SU-DHL-6 (cell line): Measurements from ENCODE around the gene ADCYAP1R1.

ENCODE experiments used
- H2AFZ ChIP-seq: fragments of 200-600 bp; sonication (generic); 2 replicates; pipeline ENCODE4 v1.6.1; 2014; ENCODE audit warnings: low read depth, mild to moderate bottlenecking, moderate library complexity, mixed read lengths, antibody characterized with exemption, low read length; ENCODE audit not compliant: severe bottlenecking
- H3F3A ChIP-seq: fragments of 200-600 bp; shearing (Covaris generic); 2 replicates; pipeline ENCODE4 v1.6.0; 2016; ENCODE audit warnings: antibody characterized with exemption, mild to moderate bottlenecking; ENCODE audit not compliant: insufficient read depth
- H3K27ac ChIP-seq: fragments of 200-600 bp; sonication (generic); 2 replicates; pipeline ENCODE4 v1.5.1; 2016; ENCODE audit warnings: low read depth, mild to moderate bottlenecking, low read length, moderate library complexity, mixed read lengths
- H3K27me3 ChIP-seq: fragments of 200-600 bp; sonication (generic), shearing (Covaris generic); 2 replicates; pipeline ENCODE4 v1.6.0; 2014; ENCODE audit warnings: mild to moderate bottlenecking, low read length
- H3K36me3 ChIP-seq: fragments of 200-600 bp; sonication (generic); 2 replicates; pipeline ENCODE4 v1.6.1; 2014; ENCODE audit warnings: mild to moderate bottlenecking, low read length, mixed read lengths
- H3K4me2 ChIP-seq: fragments of 300-600, 200-600 bp; shearing (Covaris generic), sonication (generic); 2 replicates; pipeline ENCODE4 v1.6.0; 2014; ENCODE audit warnings: low read length, low read depth, mild to moderate bottlenecking; ENCODE audit not compliant: poor library complexity, severe bottlenecking
- H3K4me3 ChIP-seq: fragments of 200-600 bp; sonication (generic); 2 replicates; pipeline ENCODE4 v1.5.1; 2014; ENCODE audit warnings: antibody characterized with exemption, low read length, mild to moderate bottlenecking, mixed read lengths; ENCODE audit not compliant: insufficient read depth, poor library complexity, severe bottlenecking
- H3K79me2 ChIP-seq: fragments of 200-600 bp; sonication (generic); 2 replicates; pipeline ENCODE4 v1.6.1; 2014; ENCODE audit warnings: mild to moderate bottlenecking, low read length, moderate library complexity; ENCODE audit not compliant: insufficient read depth
- H3K9ac ChIP-seq: fragments of 200-600 bp; sonication (generic); 2 replicates; pipeline ENCODE4 v1.7.0; 2014; ENCODE audit warnings: mild to moderate bottlenecking, low read length
- H3K9me2 ChIP-seq: fragments of 200-600 bp; sonication (generic); replicated peaks from 2 replicates; pipeline ENCODE4 v1.6.1; 2014; ENCODE audit warnings: low read length; ENCODE audit not compliant: insufficient read depth
- H3K9me3 ChIP-seq: fragments of 200-600 bp; sonication (generic); 2 replicates; pipeline ENCODE4 v1.6.1; 2014; ENCODE audit warnings: low read length, mixed read lengths; ENCODE audit not compliant: insufficient read depth
- H4K20me1 ChIP-seq: fragments of 200-600 bp; sonication (generic); 2 replicates; pipeline ENCODE4 v1.6.1; 2014; ENCODE audit warnings: low read depth, mild to moderate bottlenecking, antibody characterized with exemption, low read length, moderate library complexity, mixed read lengths
- EZH2phosphoT487 ChIP-seq: fragments of 200-600 bp; sonication (generic), shearing (Covaris generic); conservative IDR thresholded peaks from 2 replicates; pipeline ENCODE4 v1.6.1; 2018; ENCODE audit warnings: mild to moderate bottlenecking, antibody characterized with exemption, low read length, moderate library complexity, mixed read lengths
- TF ChIP-seq, protein P1 (sequence below): fragments of 200-600 bp; sonication (generic); IDR thresholded peaks from one replicate; pipeline ENCODE4 v1.5.1; 2017; ENCODE audit warnings: antibody characterized with exemption, mild to moderate bottlenecking, low read length, moderate library complexity; ENCODE audit not compliant: insufficient read depth, poor library complexity, severe bottlenecking

Gene ADCYAP1R1

DNA sequence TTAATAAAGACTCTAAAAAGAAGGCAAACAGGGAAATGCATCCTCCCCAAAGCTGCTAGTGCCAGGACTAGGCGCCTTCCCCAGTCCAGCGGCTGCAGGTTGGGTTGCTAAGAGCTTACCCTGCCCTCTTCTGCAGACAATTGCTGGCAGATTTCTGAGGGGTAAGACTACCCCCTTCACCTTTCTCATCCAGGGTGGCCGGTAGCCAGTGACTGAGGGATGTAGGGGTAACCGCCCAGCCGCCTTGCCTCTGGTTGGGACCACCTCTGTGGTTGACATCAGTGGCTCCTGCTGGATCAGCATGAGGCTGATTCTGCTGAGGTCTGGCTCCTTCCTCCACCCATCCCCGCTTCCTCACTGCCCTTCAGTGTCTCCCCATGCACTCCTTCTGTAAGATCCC, 71.2 kb downstream of the ADCYAP1R1 start:
- no peaks in the 10 kb centered on the region for H3K9me2 ChIP-seq
- no peaks in the 10 kb centered on the region for H4K20me1 ChIP-seq
- no peak overlapping the region for H3K4me3 ChIP-seq
- H3K36me3 ChIP-seq, result no peaks in the 10 kb centered on the region
- no peak overlapping the region for H3K27ac ChIP-seq
- H3F3A ChIP-seq, result no peaks in the 10 kb centered on the region
- TF ChIP-seq, protein P1, sequence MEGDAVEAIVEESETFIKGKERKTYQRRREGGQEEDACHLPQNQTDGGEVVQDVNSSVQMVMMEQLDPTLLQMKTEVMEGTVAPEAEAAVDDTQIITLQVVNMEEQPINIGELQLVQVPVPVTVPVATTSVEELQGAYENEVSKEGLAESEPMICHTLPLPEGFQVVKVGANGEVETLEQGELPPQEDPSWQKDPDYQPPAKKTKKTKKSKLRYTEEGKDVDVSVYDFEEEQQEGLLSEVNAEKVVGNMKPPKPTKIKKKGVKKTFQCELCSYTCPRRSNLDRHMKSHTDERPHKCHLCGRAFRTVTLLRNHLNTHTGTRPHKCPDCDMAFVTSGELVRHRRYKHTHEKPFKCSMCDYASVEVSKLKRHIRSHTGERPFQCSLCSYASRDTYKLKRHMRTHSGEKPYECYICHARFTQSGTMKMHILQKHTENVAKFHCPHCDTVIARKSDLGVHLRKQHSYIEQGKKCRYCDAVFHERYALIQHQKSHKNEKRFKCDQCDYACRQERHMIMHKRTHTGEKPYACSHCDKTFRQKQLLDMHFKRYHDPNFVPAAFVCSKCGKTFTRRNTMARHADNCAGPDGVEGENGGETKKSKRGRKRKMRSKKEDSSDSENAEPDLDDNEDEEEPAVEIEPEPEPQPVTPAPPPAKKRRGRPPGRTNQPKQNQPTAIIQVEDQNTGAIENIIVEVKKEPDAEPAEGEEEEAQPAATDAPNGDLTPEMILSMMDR, result no peak
- no peak for TF ChIP-seq EZH2phosphoT487
- H3K9ac ChIP-seq, result no peak overlapping the region
- H3K79me2 ChIP-seq, result no peaks in the 10 kb centered on the region
- no peak overlapping the region for H3K4me2 ChIP-seq
- H2AFZ ChIP-seq, result no peak overlapping the region
- no peaks in the 10 kb centered on the region for H3K9me3 ChIP-seq
- H3K27me3 ChIP-seq, result no peaks in the 10 kb centered on the region

DNA sequence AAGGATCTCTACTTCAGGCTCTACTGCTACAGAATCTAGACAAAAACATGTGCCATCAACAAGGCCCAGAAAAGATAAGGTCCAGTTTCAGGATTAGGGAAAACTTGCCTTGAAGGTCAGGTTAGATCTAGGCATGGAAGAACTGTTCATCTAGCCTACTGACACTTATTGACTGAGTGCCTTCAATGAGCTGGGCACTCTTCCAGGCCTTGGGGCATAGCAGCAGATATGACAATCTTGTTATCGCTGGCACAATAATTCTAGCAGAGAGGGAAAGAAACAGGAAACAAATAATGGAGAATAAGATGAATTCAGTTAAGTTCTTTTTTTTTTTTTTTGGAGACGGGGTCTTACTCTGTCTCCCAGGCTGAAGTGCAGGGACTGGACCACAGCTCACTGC, 71.6 kb downstream of the ADCYAP1R1 start:
- Histone ChIP-seq H3K36me3 (no peaks in the 10 kb centered on the region), H3K27ac (no peak overlapping the region), H3K4me2 (no peak overlapping the region), H4K20me1 (no peaks in the 10 kb centered on the region), H3K9me2 (no peaks in the 10 kb centered on the region), H3F3A (no peaks in the 10 kb centered on the region), H3K79me2 (no peaks in the 10 kb centered on the region), H3K27me3 (no peaks in the 10 kb centered on the region), H3K4me3 (no peak overlapping the region), H2AFZ (no peak overlapping the region), H3K9me3 (no peaks in the 10 kb centered on the region), H3K9ac (no peak overlapping the region)
- TF ChIP-seq, protein P1, result no peak
- TF ChIP-seq EZH2phosphoT487, result no peak

DNA sequence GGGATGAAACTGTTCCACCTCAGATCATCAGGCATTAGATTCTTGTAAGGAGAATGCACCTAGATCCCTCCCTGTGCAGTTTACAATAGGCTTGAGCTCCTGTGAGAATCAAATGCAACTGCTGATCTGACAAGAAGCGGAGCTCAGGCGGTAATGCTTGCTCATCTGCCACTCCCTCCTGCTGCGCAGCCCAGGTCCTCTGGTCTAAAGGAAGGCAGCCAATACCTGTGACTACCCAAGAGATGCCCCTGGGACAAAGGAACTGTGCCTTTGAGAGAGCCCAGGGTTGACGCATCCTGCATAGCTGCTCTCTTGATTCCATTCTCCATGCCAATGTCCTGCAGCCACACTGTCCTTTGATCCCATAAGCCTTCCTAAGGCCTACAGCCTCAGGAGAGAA, 73.1 kb downstream of the ADCYAP1R1 start:
- H3K27me3 ChIP-seq, result no peaks in the 10 kb centered on the region
- no peaks in the 10 kb centered on the region for H3F3A ChIP-seq
- no peaks in the 10 kb centered on the region for H3K36me3 ChIP-seq
- H3K4me3 ChIP-seq, result no peak overlapping the region
- H3K9me3 ChIP-seq, result no peaks in the 10 kb centered on the region
- no peak overlapping the region for H3K4me2 ChIP-seq
- H3K79me2 ChIP-seq, result no peaks in the 10 kb centered on the region
- H4K20me1 ChIP-seq, result no peaks in the 10 kb centered on the region
- H2AFZ ChIP-seq, result no peak overlapping the region
- no peak overlapping the region for H3K9ac ChIP-seq
- TF ChIP-seq EZH2phosphoT487, result no peak
- TF ChIP-seq, protein P1, result no peak
- no peaks in the 10 kb centered on the region for H3K9me2 ChIP-seq
- H3K27ac ChIP-seq, result no peak overlapping the region

DNA sequence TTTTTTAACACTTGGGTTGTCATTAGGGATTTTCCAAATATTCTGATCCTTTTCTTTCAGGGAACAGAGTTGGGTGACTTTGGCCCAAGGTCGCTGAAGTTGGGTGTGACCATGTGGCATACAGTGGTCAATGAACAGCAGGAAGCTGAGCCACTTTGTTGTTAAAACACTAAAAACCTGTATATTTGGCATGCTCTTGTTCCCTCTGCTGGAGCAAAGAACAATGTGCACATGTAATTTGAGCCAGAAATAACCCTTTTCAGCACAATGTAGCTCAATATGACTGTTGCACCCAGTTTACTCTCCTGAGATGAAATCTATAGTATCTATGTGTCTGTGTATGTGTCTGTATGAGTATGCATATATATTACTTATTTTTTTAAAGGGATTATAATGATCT, 74.9 kb downstream of the ADCYAP1R1 start:
- H3K4me2 ChIP-seq, result no peak overlapping the region
- H3K27me3 ChIP-seq, result no peaks in the 10 kb centered on the region
- H3K36me3 ChIP-seq, result no peaks in the 10 kb centered on the region
- no peaks in the 10 kb centered on the region for H3K9me2 ChIP-seq
- no peak for TF ChIP-seq EZH2phosphoT487
- TF ChIP-seq, protein P1, result no peak
- H3K9ac ChIP-seq, result no peak overlapping the region
- H3K79me2 ChIP-seq, result no peaks in the 10 kb centered on the region
- H4K20me1 ChIP-seq, result no peaks in the 10 kb centered on the region
- no peaks in the 10 kb centered on the region for H3K9me3 ChIP-seq
- H3F3A ChIP-seq, result no peaks in the 10 kb centered on the region
- H3K27ac ChIP-seq, result no peak overlapping the region
- no peak overlapping the region for H2AFZ ChIP-seq
- no peak overlapping the region for H3K4me3 ChIP-seq
